Mesenchymal stem cell (in vitro differentiated cells and primary cell): ENCODE data around the gene ATP11C.

ENCODE experiments used
- DNase-seq: peaks from one replicate; pipeline ENCODE4 v3.0.0-alpha.2; 2013
- H2AFZ ChIP-seq: one replicate; pipeline ENCODE4 v1.6.1; 2013; ENCODE audit warnings: low read depth, mild to moderate bottlenecking, control low read depth, inconsistent platforms, low read length, moderate library complexity
- H2AK5ac ChIP-seq: 2 replicates; pipeline ENCODE4 v1.6.1; 2013; ENCODE audit warnings: low read length, moderate library complexity, mild to moderate bottlenecking, inconsistent platforms; ENCODE audit not compliant: severe bottlenecking
- H2BK120ac ChIP-seq: one replicate; pipeline ENCODE4 v1.6.1; 2013; ENCODE audit warnings: low read depth, mild to moderate bottlenecking, inconsistent platforms, low read length, moderate library complexity
- H2BK12ac ChIP-seq, 2 experiments: one replicate each; pipeline ENCODE4 v1.6.1; 2013; ENCODE audit warnings: inconsistent platforms in 2 of 2, low read length in 2 of 2, mild to moderate bottlenecking in 2 of 2, moderate library complexity in 2 of 2, control low read depth in 1 of 2
- H2BK15ac ChIP-seq: one replicate; pipeline ENCODE4 v1.6.1; 2013; ENCODE audit warnings: mild to moderate bottlenecking, low read depth, inconsistent platforms; ENCODE audit not compliant: poor library complexity, severe bottlenecking
- H2BK5ac ChIP-seq: 2 replicates; pipeline ENCODE4 v1.6.1; 2013; ENCODE audit warnings: low read depth, mild to moderate bottlenecking, low read length, control low read depth, inconsistent platforms; ENCODE audit not compliant: poor library complexity, severe bottlenecking
- H3K14ac ChIP-seq, 2 experiments: one replicate each; pipeline ENCODE4 v1.6.1; 2013; ENCODE audit warnings: inconsistent platforms in 2 of 2, low read length in 2 of 2, control low read depth in 1 of 2, mild to moderate bottlenecking in 1 of 2, moderate library complexity in 1 of 2
- H3K18ac ChIP-seq, 2 experiments: one replicate each; pipeline ENCODE4 v1.6.1; 2013; ENCODE audit warnings: inconsistent platforms in 2 of 2, low read length in 2 of 2, control low read depth in 1 of 2, low read depth in 1 of 2, mild to moderate bottlenecking in 1 of 2
- H3K23ac ChIP-seq, 2 experiments: one replicate each; pipeline ENCODE4 v1.6.1; 2013; ENCODE audit warnings: inconsistent platforms in 2 of 2, low read length in 2 of 2, mild to moderate bottlenecking in 2 of 2, moderate library complexity in 2 of 2, control low read depth in 1 of 2
- H3K27ac ChIP-seq: 2 replicates; pipeline ENCODE4 v1.5.1; 2013; ENCODE audit warnings: mild to moderate bottlenecking, moderate library complexity, low read length, control low read depth, inconsistent platforms; ENCODE audit not compliant: poor library complexity, severe bottlenecking
- H3K27me3 ChIP-seq, 2 experiments: 2 replicates each; pipeline versions ENCODE4 v1.6.1 to v1.7.0; 2013; ENCODE audit warnings: low read length in 2 of 2, mild to moderate bottlenecking in 2 of 2, moderate library complexity in 2 of 2, control low read depth in 1 of 2, inconsistent platforms in 1 of 2; ENCODE audit not compliant: control insufficient read depth in 1 of 2, insufficient read depth in 1 of 2
- H3K36me3 ChIP-seq, 2 experiments: 2 replicates each; pipeline versions ENCODE4 v1.6.1 to v1.7.0; 2013; ENCODE audit warnings: low read length in 2 of 2, control low read depth in 1 of 2, inconsistent platforms in 1 of 2, low read depth in 1 of 2, mild to moderate bottlenecking in 1 of 2; ENCODE audit not compliant: insufficient read depth in 2 of 2, control insufficient read depth in 1 of 2
- H3K4ac ChIP-seq, 2 experiments: one replicate each; pipeline ENCODE4 v1.6.1; 2013; ENCODE audit warnings: inconsistent platforms in 2 of 2, low read length in 2 of 2, mild to moderate bottlenecking in 2 of 2, moderate library complexity in 2 of 2, control low read depth in 1 of 2, low read depth in 1 of 2
- H3K4me1 ChIP-seq: 2 replicates; pipeline ENCODE4 v1.6.1; 2013; ENCODE audit warnings: low read depth, low read length, control low read depth; ENCODE audit not compliant: control insufficient read depth, insufficient read depth
- H3K4me2 ChIP-seq: 2 replicates; pipeline ENCODE4 v1.6.1; 2013; ENCODE audit warnings: low read length, mild to moderate bottlenecking, inconsistent platforms; ENCODE audit not compliant: poor library complexity, severe bottlenecking
- H3K4me3 ChIP-seq, 2 experiments: 2 replicates each; pipeline versions ENCODE4 v1.5.1 to v1.7.0; 2013; ENCODE audit warnings: low read length in 2 of 2, mild to moderate bottlenecking in 2 of 2, control low read depth in 1 of 2, low read depth in 1 of 2; ENCODE audit not compliant: insufficient read depth in 1 of 2
- H3K79me1 ChIP-seq: replicated peaks from 2 replicates; pipeline ENCODE4 v1.6.1; 2013; ENCODE audit warnings: mild to moderate bottlenecking, control low read depth, low read length, inconsistent platforms; ENCODE audit not compliant: poor library complexity, severe bottlenecking
- H3K9ac ChIP-seq: 2 replicates; pipeline ENCODE4 v1.7.0; 2013; ENCODE audit warnings: mild to moderate bottlenecking, low read length, moderate library complexity
- H3K9me3 ChIP-seq: 2 replicates; pipeline ENCODE4 v1.7.0; 2013; ENCODE audit warnings: mild to moderate bottlenecking, low read length; ENCODE audit not compliant: control insufficient read depth
- H4K8ac ChIP-seq: one replicate; pipeline ENCODE4 v1.6.1; 2013; ENCODE audit warnings: inconsistent platforms, mild to moderate bottlenecking, low read length, moderate library complexity
- H4K91ac ChIP-seq: one replicate; pipeline ENCODE4 v1.6.1; 2013; ENCODE audit warnings: mild to moderate bottlenecking, low read length, inconsistent platforms
- WGBS: methylation state at CpG from one replicate; pipeline ENCODE4 v1.1.7; 2013; ENCODE audit warnings: mixed read lengths; 5-methylcytosine and 5-hydroxymethylcytosine counted together

The ATP11C gene

GRCh38 chrX:139932073-139932900 is 566 bp downstream of the ATP11C start:
- Histone ChIP-seq H3K14ac (peak overlapping the region; percentile 92 to 93), H4K91ac (peak overlapping the region; percentile 86), H3K4me3 (peak overlapping the region; percentile 82 to 83), H2BK120ac (peak overlapping the region; percentile 92), H2BK15ac (peak overlapping the region; percentile 28), H3K27me3 (no peaks in the 10 kb centered on the region), H2BK12ac (no peak overlapping the region), H2BK5ac (peak overlapping the region; percentile 66), H4K8ac (peak overlapping the region; percentile 37), H3K4me2 (peak overlapping the region; percentile 78), H3K79me1 (no peaks in the 10 kb centered on the region), H2AFZ (no peak overlapping the region), H2AK5ac (no peak overlapping the region), H3K4me1 (peaks cover 1% of the 10 kb centered on the region), H3K36me3 (no peaks in the 10 kb centered on the region), H3K9ac (peak overlapping the region; percentile 93), H3K23ac (no peak overlapping the region), H3K18ac (peak overlapping the region; percentile 75 to 99), H3K9me3 (no peaks in the 10 kb centered on the region), H3K27ac (peak overlapping the region; percentile 90), H3K4ac (peak overlapping the region in 1 of 2 experiments; percentile 61)
- DNase-seq: peak; percentile 37
- 2% methylated on average over 33 of the region's 109 CpGs for WGBS

- no peak for DNase-seq
- no peak overlapping the region for H4K8ac ChIP-seq
- no peaks in the 10 kb centered on the region for H3K9me3 ChIP-seq
- H2BK5ac ChIP-seq: no peak overlapping the region
- peak overlapping the region; percentile 21 to 24 for H3K18ac ChIP-seq
- no peak overlapping the region for H4K91ac ChIP-seq
- no peak overlapping the region for H3K27ac ChIP-seq
- no peak overlapping the region for H2BK12ac ChIP-seq
- no peak overlapping the region for H2BK120ac ChIP-seq
- H3K4me1 ChIP-seq: peaks cover 1% of the 10 kb centered on the region
- H3K27me3 ChIP-seq: no peaks in the 10 kb centered on the region
- H3K4me2 ChIP-seq: peak overlapping the region; percentile 78
- no peaks in the 10 kb centered on the region for H3K36me3 ChIP-seq
- no peak overlapping the region for H2BK15ac ChIP-seq
- WGBS: 0% methylated on average over 4 of the region's 33 CpGs
- H3K14ac ChIP-seq: no peak overlapping the region
- H3K9ac ChIP-seq: peak overlapping the region; percentile 82
- H2AK5ac ChIP-seq: no peak overlapping the region
- H3K4ac ChIP-seq: peak overlapping the region in 1 of 2 experiments; percentile 61
- H2AFZ ChIP-seq: no peak overlapping the region
- peak overlapping the region; percentile 82 to 83 for H3K4me3 ChIP-seq
- H3K23ac ChIP-seq: no peak overlapping the region
- H3K79me1 ChIP-seq: no peaks in the 10 kb centered on the region
Measured at GRCh38 chrX:139931646-139932072, 1.2 kb downstream of the ATP11C start.

GRCh38 chrX:139930916-139931645 is 1.8 kb downstream of the ATP11C start:
- Histone ChIP-seq H3K9me3 (no peaks in the 10 kb centered on the region), H3K79me1 (no peaks in the 10 kb centered on the region), H2BK120ac (no peak overlapping the region)

GRCh38 chrX:139930401-139930800 is 2.5 kb downstream of the ATP11C start:
- no peak overlapping the region for H4K8ac ChIP-seq
- H3K27me3 ChIP-seq: no peaks in the 10 kb centered on the region
- H2AFZ ChIP-seq: no peak overlapping the region
- no peaks in the 10 kb centered on the region for H3K36me3 ChIP-seq
- H3K9me3 ChIP-seq: no peaks in the 10 kb centered on the region
- H3K4ac ChIP-seq: no peak overlapping the region
- H2BK120ac ChIP-seq: no peak overlapping the region
- no peak overlapping the region for H3K23ac ChIP-seq
- no peak overlapping the region for H3K18ac ChIP-seq
- WGBS: 77% methylated on average over 4 of the region's 4 CpGs
- no peak overlapping the region for H3K4me2 ChIP-seq
- no peak overlapping the region for H2AK5ac ChIP-seq
- H2BK5ac ChIP-seq: no peak overlapping the region
- H2BK15ac ChIP-seq: no peak overlapping the region
- peak overlapping the region; percentile 82 for H3K9ac ChIP-seq
- no peak for DNase-seq
- no peaks in the 10 kb centered on the region for H3K79me1 ChIP-seq
- peak overlapping the region in 1 of 2 experiments; percentile 82 for H3K4me3 ChIP-seq
- H3K14ac ChIP-seq: no peak overlapping the region
- H3K27ac ChIP-seq: no peak overlapping the region
- peaks cover 1% of the 10 kb centered on the region for H3K4me1 ChIP-seq
- no peak overlapping the region for H2BK12ac ChIP-seq
- H4K91ac ChIP-seq: no peak overlapping the region

More at GRCh38 chrX:139930916-139931645, 1.8 kb downstream of the ATP11C start:
- Histone ChIP-seq H3K27ac (no peak overlapping the region), H3K27me3 (no peaks in the 10 kb centered on the region), H3K23ac (no peak overlapping the region), H2AK5ac (no peak overlapping the region), H3K14ac (peak overlapping the region in 1 of 2 experiments; percentile 41), H3K4me3 (peak overlapping the region; percentile 82 to 83), H2BK12ac (no peak overlapping the region), H4K8ac (no peak overlapping the region), H3K36me3 (no peaks in the 10 kb centered on the region), H3K18ac (peak overlapping the region in 1 of 2 experiments; percentile 34), H2AFZ (no peak overlapping the region), H4K91ac (no peak overlapping the region), H3K9ac (peak overlapping the region; percentile 82), H2BK5ac (no peak overlapping the region), H3K4me1 (peaks cover 1% of the 10 kb centered on the region), H3K4me2 (peak overlapping the region; percentile 78), H2BK15ac (no peak overlapping the region), H3K4ac (no peak overlapping the region)
- DNase-seq: peak; percentile 31
- WGBS: 5% methylated on average over 25 of the region's 27 CpGs
